ENCODE measurements around the gene CSGALNACT2. TPM values are rescaled to one million over a fixed set of nuclear protein-coding genes. Genes with fewer than 3 reads are reported as not detected.
A peak's percentile ranks its signal among the peaks of the same experiment; 100 is the strongest.
"Not testable (repeated sequence)": the region's sequence is repeated elsewhere in the genome, so short reads cannot be mapped to it uniquely, and the experiment has no call there.

CSGALNACT2 gene
- total RNA-seq, 2 experiments from 2014 or later = 15.3 to 15.5 TPM

DNA sequence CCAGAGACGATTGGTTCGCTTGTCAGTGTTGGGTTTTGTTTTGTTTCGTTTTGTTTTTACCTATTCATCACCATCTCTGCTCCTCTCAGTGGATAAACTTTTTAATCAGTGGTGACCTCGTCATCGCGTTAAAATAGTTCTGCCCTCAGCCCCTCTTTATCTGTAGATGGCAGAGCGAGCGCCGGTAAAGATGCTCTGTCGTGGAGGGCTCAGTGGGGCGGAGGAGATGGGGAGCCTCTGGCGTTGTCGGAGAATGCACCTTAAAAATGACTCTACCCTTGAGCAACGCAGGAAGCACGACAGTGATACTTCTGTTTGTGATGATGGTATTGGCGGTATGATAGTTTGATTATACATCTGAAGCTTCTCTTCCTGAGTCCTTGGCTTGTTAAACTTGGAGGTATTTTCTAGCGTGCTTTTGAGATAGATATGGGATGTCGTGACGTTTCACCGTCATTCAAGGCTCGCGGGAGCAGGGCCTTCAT lies 554 bp downstream of the CSGALNACT2 start:
- H3K36me3 Mint-ChIP-seq (ENCODE audit: low read depth) = peaks cover 16% of the 10 kb centered on the region
- H3K4me1 Mint-ChIP-seq (ENCODE audit: low read depth) = peaks cover 47% of the 10 kb centered on the region
- POLR2A ChIA-PET = interaction anchor here (0.6 to 5.4 kb wide), 19 partner anchors 10 to 296 kb away, joined by 3 to 34 read pairs (median 5); no protein-coding TSS in a partner anchor
- intact Hi-C loops (cut with micrococcal nuclease) = loop anchor here (2.0 to 5.0 kb wide), 2 partner anchors 22 to 269 kb away; partner anchors contain the start of gene HNRNPF
- ATAC-seq = peak; percentile 72
- TF ChIP-seq, protein P1, sequence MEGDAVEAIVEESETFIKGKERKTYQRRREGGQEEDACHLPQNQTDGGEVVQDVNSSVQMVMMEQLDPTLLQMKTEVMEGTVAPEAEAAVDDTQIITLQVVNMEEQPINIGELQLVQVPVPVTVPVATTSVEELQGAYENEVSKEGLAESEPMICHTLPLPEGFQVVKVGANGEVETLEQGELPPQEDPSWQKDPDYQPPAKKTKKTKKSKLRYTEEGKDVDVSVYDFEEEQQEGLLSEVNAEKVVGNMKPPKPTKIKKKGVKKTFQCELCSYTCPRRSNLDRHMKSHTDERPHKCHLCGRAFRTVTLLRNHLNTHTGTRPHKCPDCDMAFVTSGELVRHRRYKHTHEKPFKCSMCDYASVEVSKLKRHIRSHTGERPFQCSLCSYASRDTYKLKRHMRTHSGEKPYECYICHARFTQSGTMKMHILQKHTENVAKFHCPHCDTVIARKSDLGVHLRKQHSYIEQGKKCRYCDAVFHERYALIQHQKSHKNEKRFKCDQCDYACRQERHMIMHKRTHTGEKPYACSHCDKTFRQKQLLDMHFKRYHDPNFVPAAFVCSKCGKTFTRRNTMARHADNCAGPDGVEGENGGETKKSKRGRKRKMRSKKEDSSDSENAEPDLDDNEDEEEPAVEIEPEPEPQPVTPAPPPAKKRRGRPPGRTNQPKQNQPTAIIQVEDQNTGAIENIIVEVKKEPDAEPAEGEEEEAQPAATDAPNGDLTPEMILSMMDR (IDR thresholded peaks at IDR 0.05) = no peak
- no peaks in the 10 kb centered on the region for H3K9me3 Mint-ChIP-seq
- peak overlapping the region; percentile 97 for H3K27ac Mint-ChIP-seq
- CTCF ChIA-PET = interaction anchor here (0.6 to 2.6 kb wide), 7 partner anchors 22 to 323 kb away, joined by 3 to 13 read pairs (median 3); no protein-coding TSS in a partner anchor
- DNase-seq = peak; percentile 78
- H3K27me3 Mint-ChIP-seq = no peaks in the 10 kb centered on the region
- H3K4me3 Mint-ChIP-seq = peak overlapping the region; percentile 91

DNA sequence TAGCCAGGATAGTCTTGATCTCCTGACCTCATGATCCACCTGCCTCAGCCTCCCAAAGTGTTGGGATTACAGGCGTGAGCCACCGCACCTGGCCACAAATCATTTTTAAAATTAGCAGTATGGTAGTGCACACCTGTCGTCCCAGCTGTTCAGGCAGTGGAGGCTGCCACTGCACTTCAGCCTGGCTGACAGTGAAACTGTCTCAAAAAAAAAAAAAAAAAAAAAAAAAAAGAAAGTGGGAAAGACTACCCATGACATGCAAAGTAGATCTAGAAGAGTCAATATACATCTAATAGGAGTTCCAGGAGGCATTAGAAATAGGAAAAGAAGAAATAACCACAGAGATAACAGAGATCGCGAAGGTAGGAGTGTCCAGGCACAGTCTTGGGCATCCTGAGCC lies 3.2 kb downstream of the CSGALNACT2 start:
- CTCF ChIA-PET = interaction anchor here (1.7 to 2.6 kb wide), 3 partner anchors 16 to 63 kb away, joined by 4 to 13 read pairs (median 5); no protein-coding TSS in a partner anchor
- TF ChIP-seq, protein P1 (IDR thresholded peaks at IDR 0.05) = no peak
- Mint-ChIP-seq H3K9me3 (no peaks in the 10 kb centered on the region), H3K36me3 (ENCODE audit: low read depth) (peaks cover 15% of the 10 kb centered on the region), H3K4me3 (no peak overlapping the region), H3K4me1 (ENCODE audit: low read depth) (peaks cover 64% of the 10 kb centered on the region), H3K27ac (peak overlapping the region; percentile 46), H3K27me3 (no peaks in the 10 kb centered on the region)
- no peak for ATAC-seq
- DNase-seq = no peak
- intact Hi-C loops (cut with micrococcal nuclease) = loop anchor here (5.0 kb wide), 1 partner anchor 61 kb away; no protein-coding TSS in a partner anchor
- POLR2A ChIA-PET = interaction anchor here (1.0 to 5.4 kb wide), 2 partner anchors 13 to 16 kb away, joined by 3 to 34 read pairs; no protein-coding TSS in a partner anchor

DNA sequence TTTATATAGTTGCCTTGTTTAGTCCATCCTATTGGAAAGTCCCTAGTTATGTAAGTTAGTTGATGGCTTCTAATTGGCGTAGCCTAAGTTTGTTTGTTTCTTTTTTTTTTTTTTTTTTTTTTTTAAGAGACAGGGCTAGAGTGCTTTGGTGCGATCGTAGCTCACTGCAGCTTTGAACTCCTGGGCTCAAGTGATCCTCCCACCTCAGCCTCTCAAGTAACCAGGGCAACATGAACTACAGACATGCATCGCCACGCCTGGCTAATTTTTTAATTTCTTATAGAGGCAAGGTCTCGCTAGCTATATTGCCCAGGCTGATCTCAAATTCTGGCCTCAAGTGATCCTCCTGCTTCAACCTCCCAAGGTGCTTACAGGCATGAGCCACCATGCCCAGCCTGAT lies 7.1 kb downstream of the CSGALNACT2 start:
- POLR2A ChIA-PET = no interaction called here
- Mint-ChIP-seq H3K4me3 (no peak overlapping the region), H3K4me1 (ENCODE audit: low read depth) (peaks cover 69% of the 10 kb centered on the region), H3K27ac (no peak overlapping the region), H3K36me3 (ENCODE audit: low read depth) (peaks cover 17% of the 10 kb centered on the region), H3K9me3 (peaks cover 5% of the 10 kb centered on the region), H3K27me3 (no peaks in the 10 kb centered on the region)
- ATAC-seq (no peak), DNase-seq (no peak)
- intact Hi-C loops (cut with micrococcal nuclease) = no loop called here
- CTCF ChIA-PET = no interaction called here
- TF ChIP-seq, protein P1 (IDR thresholded peaks at IDR 0.05) = no peak

DNA sequence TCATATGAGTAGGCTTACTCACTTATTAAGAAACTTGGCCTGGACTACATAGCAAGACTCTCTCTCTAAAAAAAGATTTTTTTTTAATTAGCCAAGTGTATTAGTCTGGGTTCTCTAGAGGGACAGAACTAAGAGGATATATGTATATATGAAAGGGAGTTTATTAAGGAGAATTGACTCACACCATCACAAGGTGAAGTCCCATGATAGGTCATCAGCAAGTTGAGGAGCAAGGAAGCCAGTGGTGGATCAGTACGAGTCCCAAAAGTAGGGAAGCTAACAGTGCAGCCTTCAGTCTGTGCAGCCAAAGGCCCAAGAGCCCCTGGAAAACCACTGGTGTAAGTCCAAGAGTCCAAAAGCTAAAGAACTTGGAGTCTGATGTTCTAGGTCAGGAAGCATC lies 7.7 kb downstream of the CSGALNACT2 start:
- ATAC-seq = not testable (repeated sequence)

DNA sequence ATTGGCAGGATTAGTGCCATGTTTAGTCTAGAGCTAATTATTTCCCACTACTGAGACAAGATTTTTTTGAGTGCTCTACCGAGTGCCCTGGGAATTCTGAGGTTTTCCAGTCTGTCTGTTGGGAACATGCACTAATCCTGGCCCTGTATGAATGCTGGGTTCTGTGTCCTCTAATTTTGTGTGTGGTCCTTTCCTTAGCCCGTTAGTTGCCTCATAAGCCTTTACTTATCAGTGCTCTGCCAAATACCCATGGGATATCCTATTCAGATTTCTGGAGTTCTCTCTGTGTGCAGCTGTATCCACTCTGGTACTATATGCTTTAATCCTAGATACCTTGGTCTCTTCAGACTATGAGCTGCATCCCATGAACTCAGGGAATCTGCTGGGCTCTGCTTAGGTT lies 13.1 kb downstream of the CSGALNACT2 start:
- H3K27me3 Mint-ChIP-seq = no peaks in the 10 kb centered on the region
- CTCF ChIA-PET = interaction anchor here (0.9 to 1.2 kb wide), 2 partner anchors 46 to 54 kb away, joined by 3 to 4 read pairs; no protein-coding TSS in a partner anchor
- POLR2A ChIA-PET = interaction anchor here (0.6 to 2.7 kb wide), 4 partner anchors 12 to 1196 kb away, joined by 3 to 9 read pairs (median 3); no protein-coding TSS in a partner anchor
- TF ChIP-seq, protein P1 (IDR thresholded peaks at IDR 0.05) = no peak
- H3K9me3 Mint-ChIP-seq = peaks cover 5% of the 10 kb centered on the region
- ATAC-seq = no peak
- H3K4me1 Mint-ChIP-seq (ENCODE audit: low read depth) = peaks cover 59% of the 10 kb centered on the region
- no peak overlapping the region for H3K27ac Mint-ChIP-seq
- intact Hi-C loops (cut with micrococcal nuclease) = no loop called here
- peaks cover 16% of the 10 kb centered on the region for H3K36me3 Mint-ChIP-seq (ENCODE audit: low read depth)
- no peak for DNase-seq
- no peak overlapping the region for H3K4me3 Mint-ChIP-seq

More for the DNA sequence above, 7.7 kb downstream of the CSGALNACT2 start:
- CTCF ChIA-PET; H3K4me3 Mint-ChIP-seq; intact Hi-C loops (cut with micrococcal nuclease); H3K27ac Mint-ChIP-seq; DNase-seq; H3K9me3 Mint-ChIP-seq; H3K27me3 Mint-ChIP-seq: not testable (repeated sequence)
- Mint-ChIP-seq H3K4me1 (ENCODE audit: low read depth) (peaks cover 70% of the 10 kb centered on the region), H3K36me3 (ENCODE audit: low read depth) (peaks cover 15% of the 10 kb centered on the region)
- POLR2A ChIA-PET = interaction anchor here (1.0 kb wide), 1 partner anchor 33 kb away, joined by 3 read pairs; no protein-coding TSS in a partner anchor

Data from activated CD8-positive, alpha-beta T cell treated with anti-CD3 and anti-CD28 coated beads for 36 hours (primary cell).